ENCODE data around the gene PCSK7. TPM values are rescaled to one million over a fixed set of nuclear protein-coding genes. Genes with fewer than 3 reads are reported as not detected.
"Not testable (repeated sequence)": the region's sequence is repeated elsewhere in the genome, so short reads cannot be mapped to it uniquely, and the experiment has no call there.

The PCSK7 gene
- total and polyA plus RNA-seq, 2 experiments from 2014 or later = 31.7 to 46.6 TPM

DNA sequence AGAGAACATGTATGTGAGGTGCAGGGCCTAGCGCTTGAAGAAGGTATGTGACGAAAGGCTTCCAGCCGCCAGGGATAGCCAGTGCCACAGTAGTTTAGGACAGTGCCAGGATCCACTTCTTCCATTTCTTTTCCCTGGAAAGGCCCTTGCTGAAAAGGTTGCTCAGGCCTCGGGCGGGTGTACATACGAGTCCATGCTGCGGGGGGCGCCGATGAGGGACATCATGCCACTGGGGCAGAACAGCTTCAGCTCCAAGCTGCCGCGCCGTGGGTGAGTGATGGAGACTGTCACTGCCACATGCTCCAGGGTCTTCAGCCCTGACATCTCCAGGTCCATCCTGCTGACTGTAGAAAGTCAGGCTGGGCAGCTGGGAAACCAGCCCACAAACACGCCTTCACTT lies 23.2 kb downstream of the PCSK7 start:
- not testable (repeated sequence) for H3K4me1 ChIP-seq (ENCODE audit: low read depth); H3K27ac ChIP-seq; H3K36me3 ChIP-seq; H3K9me3 ChIP-seq (ENCODE audit: low read depth); H3K27me3 ChIP-seq; H3K4me3 ChIP-seq
- TF ChIP-seq CTCF (IDR thresholded peaks at IDR 0.05; ENCODE audit: low read depth, low read length) = peak; percentile 7
- DNase-seq (ENCODE audit: low read depth in 1 of 2, low spot score in 1 of 2) = peak in 1 of 2 donors; percentile 34

DNA sequence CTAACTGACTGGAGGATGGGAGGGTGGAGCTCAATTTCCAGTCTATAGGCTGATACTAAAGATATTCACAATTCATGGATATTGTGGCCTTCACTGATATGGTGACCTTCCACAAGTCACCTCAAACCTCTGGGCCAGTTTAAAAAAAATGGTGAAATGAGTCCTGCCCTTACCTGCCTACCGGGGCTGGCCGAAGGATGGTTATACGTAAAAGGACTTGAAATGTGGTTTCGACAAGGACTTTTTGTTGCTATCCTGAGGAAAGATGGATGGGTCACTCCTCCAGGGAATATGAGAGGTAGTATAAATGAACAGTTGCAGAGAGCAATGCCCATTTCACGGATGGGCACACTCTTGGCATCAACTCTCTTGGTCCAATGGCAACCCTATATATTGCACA lies 24.4 kb downstream of the PCSK7 start:
- H3K4me3 ChIP-seq; DNase-seq (ENCODE audit: low read depth in 1 of 2, low spot score in 1 of 2); H3K4me1 ChIP-seq (ENCODE audit: low read depth); H3K36me3 ChIP-seq; H3K27me3 ChIP-seq; H3K9me3 ChIP-seq (ENCODE audit: low read depth); H3K27ac ChIP-seq: not testable (repeated sequence)

GRCh38 chr11:117206859-117207258 lies 25.0 kb downstream of the PCSK7 start:
- not testable (repeated sequence) for H3K27ac ChIP-seq; H3K4me1 ChIP-seq (ENCODE audit: low read depth); H3K9me3 ChIP-seq (ENCODE audit: low read depth); H3K27me3 ChIP-seq; DNase-seq (ENCODE audit: low read depth in 1 of 2, low spot score in 1 of 2); H3K4me3 ChIP-seq; H3K36me3 ChIP-seq

GRCh38 chr11:117206111-117206510 lies 25.8 kb downstream of the PCSK7 start:
- H3K27me3 ChIP-seq; DNase-seq (ENCODE audit: low read depth in 1 of 2, low spot score in 1 of 2); H3K4me1 ChIP-seq (ENCODE audit: low read depth); H3K4me3 ChIP-seq; H3K9me3 ChIP-seq (ENCODE audit: low read depth); H3K36me3 ChIP-seq: not testable (repeated sequence)
- peak overlapping the region; percentile 77 for H3K27ac ChIP-seq

- TF ChIP-seq CTCF (IDR thresholded peaks at IDR 0.05; ENCODE audit: low read depth, low read length) = peak; percentile 12
- Histone ChIP-seq H3K4me1 (ENCODE audit: low read depth) (peaks cover 6% of the 10 kb centered on the region), H3K27ac (peak overlapping the region; percentile 52), H3K4me3 (no peak overlapping the region), H3K27me3 (no peaks in the 10 kb centered on the region), H3K9me3 (ENCODE audit: low read depth) (no peaks in the 10 kb centered on the region), H3K36me3 (peaks cover 3% of the 10 kb centered on the region)
- no peak for DNase-seq (ENCODE audit: low read depth in 1 of 2, low spot score in 1 of 2)
These were observed 26.6 kb downstream of the PCSK7 start for GRCh38 chr11:117205211-117205818.

DNA sequence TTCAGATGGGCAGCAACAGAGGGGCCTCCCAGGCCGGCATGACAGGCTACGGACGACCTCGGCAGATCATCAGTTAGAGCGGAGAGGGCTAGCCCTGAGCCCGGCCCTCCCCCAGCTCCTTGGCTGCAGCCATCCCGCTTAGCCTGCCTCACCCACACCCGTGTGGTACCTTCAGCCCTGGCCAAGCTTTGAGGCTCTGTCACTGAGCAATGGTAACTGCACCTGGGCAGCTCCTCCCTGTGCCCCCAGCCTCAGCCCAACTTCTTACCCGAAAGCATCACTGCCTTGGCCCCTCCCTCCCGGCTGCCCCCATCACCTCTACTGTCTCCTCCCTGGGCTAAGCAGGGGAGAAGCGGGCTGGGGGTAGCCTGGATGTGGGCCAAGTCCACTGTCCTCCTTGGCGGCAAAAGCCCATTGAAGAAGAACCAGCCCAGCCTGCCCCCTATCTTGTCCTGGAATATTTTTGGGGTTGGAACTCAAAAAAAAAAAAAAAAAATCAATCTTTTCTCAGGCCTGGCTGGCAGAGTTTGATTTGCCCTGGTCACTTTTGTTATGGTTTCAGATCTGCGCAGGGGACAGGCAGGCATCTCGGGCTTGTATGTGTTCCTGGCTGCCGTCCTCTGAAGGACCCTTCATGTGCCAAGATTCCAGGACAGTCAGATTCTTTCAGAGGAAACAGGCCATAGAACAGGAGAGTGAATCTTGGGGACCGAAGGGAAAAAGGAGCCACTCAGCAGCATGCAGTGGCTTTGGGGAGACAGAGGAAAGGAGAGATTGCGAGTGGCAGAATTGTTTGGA lies 27.4 kb downstream of the PCSK7 start:
- no peaks in the 10 kb centered on the region for H3K9me3 ChIP-seq (ENCODE audit: low read depth)
- DNase-seq (ENCODE audit: low read depth in 1 of 2, low spot score in 1 of 2) = no peak
- H3K27me3 ChIP-seq = no peaks in the 10 kb centered on the region
- H3K4me3 ChIP-seq = no peak overlapping the region
- TF ChIP-seq CTCF (IDR thresholded peaks at IDR 0.05; ENCODE audit: low read depth, low read length) = no peak
- peaks cover 3% of the 10 kb centered on the region for H3K36me3 ChIP-seq
- H3K27ac ChIP-seq = peak overlapping the region; percentile 52
- H3K4me1 ChIP-seq (ENCODE audit: low read depth) = peaks cover 12% of the 10 kb centered on the region

DNA sequence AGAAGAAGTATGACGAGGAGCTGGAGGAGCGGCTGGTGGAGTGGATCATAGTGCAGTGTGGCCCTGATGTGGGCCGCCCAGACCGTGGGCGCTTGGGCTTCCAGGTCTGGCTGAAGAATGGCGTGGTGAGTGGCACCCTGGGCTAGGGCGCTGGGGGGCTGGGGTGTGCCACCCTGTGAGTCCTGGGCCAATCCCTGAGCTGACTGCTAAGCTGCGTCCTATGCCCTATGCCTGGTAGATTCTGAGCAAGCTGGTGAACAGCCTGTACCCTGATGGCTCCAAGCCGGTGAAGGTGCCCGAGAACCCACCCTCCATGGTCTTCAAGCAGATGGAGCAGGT lies 28.8 kb downstream of the PCSK7 start:
- Histone ChIP-seq H3K4me3 (no peak overlapping the region), H3K36me3 (peaks cover 3% of the 10 kb centered on the region), H3K9me3 (ENCODE audit: low read depth) (no peaks in the 10 kb centered on the region), H3K27me3 (no peaks in the 10 kb centered on the region), H3K27ac (no peak overlapping the region), H3K4me1 (ENCODE audit: low read depth) (peaks cover 23% of the 10 kb centered on the region)
- TF ChIP-seq CTCF (IDR thresholded peaks at IDR 0.05; ENCODE audit: low read depth, low read length) = no peak
- no peak for DNase-seq (ENCODE audit: low read depth in 1 of 2, low spot score in 1 of 2)
